ENCODE measurements around the gene SLC7A11.

SLC7A11 gene

GRCh38 chr4:138177278-138177968, 64.7 kb downstream of the SLC7A11 start:
- no peak for ATAC-seq

DNA sequence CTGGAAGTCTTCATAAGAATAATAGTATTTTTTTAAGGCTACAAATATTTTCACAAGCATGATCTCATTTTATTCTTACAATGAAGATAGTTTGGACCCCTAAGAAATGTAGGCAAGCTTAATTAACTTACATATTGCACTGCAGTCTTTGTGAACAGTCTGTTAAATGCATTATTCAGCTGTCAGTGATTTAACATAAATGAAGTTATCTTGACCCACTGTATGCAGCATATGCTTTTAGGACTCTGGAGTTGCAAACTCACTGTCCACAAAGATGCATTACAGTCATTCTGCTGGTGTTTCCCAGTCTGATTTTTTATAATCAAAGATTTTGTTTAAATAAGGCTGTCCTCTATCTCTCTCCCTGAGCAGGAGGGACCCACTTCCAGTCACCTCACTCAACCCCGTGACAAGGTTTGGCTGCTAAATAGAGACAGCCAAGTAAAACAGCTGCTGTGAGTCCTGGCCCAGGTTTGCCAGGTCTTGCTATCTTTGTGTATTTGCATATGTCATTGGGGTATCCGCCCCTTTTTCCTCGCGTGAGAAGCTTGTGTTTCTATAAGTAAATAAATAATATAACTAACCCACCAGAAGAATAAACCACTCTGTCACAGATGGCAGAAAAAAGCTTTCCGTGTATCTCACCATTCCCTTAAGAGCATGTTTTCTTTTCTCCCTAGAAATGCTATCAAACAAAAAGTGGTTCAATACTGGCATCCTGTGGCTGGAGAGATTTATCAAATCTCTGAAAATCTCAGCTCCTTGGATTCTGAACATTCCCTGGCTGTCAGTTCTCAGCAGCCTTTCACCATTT, 67.0 kb downstream of the SLC7A11 start:
- ATAC-seq = no peak
- Mint-ChIP-seq H3K4me3 (no peak overlapping the region), H3K4me1 (no peaks in the 10 kb centered on the region), H3K36me3 (no peaks in the 10 kb centered on the region), H3K27ac (no peak overlapping the region), H3K9me3 (peaks cover 2% of the 10 kb centered on the region), H3K27me3 (no peaks in the 10 kb centered on the region)

More at GRCh38 chr4:138177278-138177968, 64.7 kb downstream of the SLC7A11 start:
- H3K27ac Mint-ChIP-seq = no peak overlapping the region
- no peaks in the 10 kb centered on the region for H3K27me3 Mint-ChIP-seq
- H3K4me3 Mint-ChIP-seq = no peak overlapping the region
- H3K4me1 Mint-ChIP-seq = no peaks in the 10 kb centered on the region
- H3K36me3 Mint-ChIP-seq = no peaks in the 10 kb centered on the region
- peaks cover 2% of the 10 kb centered on the region for H3K9me3 Mint-ChIP-seq

GRCh38 chr4:138164208-138164607, 77.9 kb downstream of the SLC7A11 start:
- Mint-ChIP-seq H3K4me3 (no peak overlapping the region), H3K4me1 (no peaks in the 10 kb centered on the region), H3K36me3 (no peaks in the 10 kb centered on the region), H3K27me3 (peaks cover 1% of the 10 kb centered on the region), H3K27ac (no peak overlapping the region), H3K9me3 (no peaks in the 10 kb centered on the region)
- no peak for ATAC-seq

GRCh38 chr4:138163171-138163570, 79.0 kb downstream of the SLC7A11 start:
- H3K27me3 Mint-ChIP-seq = no peaks in the 10 kb centered on the region
- H3K4me1 Mint-ChIP-seq = no peaks in the 10 kb centered on the region
- no peak for ATAC-seq
- no peak overlapping the region for H3K4me3 Mint-ChIP-seq
- H3K36me3 Mint-ChIP-seq = no peaks in the 10 kb centered on the region
- H3K9me3 Mint-ChIP-seq = no peaks in the 10 kb centered on the region
- H3K27ac Mint-ChIP-seq = no peak overlapping the region

- no peaks in the 10 kb centered on the region for H3K4me1 Mint-ChIP-seq
- H3K4me3 Mint-ChIP-seq = no peak overlapping the region
- no peaks in the 10 kb centered on the region for H3K36me3 Mint-ChIP-seq
- no peak overlapping the region for H3K27ac Mint-ChIP-seq
- H3K9me3 Mint-ChIP-seq = no peaks in the 10 kb centered on the region
- H3K27me3 Mint-ChIP-seq = no peaks in the 10 kb centered on the region
- no peak for ATAC-seq
These were observed 79.9 kb downstream of the SLC7A11 start for GRCh38 chr4:138162259-138162658.

DNA sequence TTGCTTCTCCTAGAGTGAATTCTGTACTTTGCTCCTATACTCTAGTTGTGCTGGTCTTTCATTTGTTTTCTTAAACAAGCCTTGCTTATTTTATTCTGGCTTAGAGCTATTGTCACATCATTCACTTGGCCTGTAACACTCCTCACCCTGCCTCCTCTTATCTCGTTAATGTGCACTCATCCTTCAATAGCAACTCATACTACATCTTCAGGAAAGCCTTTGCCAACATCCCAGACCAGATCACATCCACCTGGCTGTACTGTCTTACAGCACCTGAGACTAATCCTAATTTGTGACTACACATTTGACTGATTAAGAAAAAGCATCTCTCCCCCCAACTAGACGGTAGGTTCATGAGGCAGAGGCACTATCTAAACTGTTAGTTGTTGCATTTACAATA, 80.8 kb downstream of the SLC7A11 start:
- Mint-ChIP-seq H3K9me3 (no peaks in the 10 kb centered on the region), H3K27me3 (no peaks in the 10 kb centered on the region), H3K27ac (no peak overlapping the region), H3K4me1 (no peaks in the 10 kb centered on the region), H3K36me3 (no peaks in the 10 kb centered on the region), H3K4me3 (no peak overlapping the region)
- ATAC-seq = no peak

DNA sequence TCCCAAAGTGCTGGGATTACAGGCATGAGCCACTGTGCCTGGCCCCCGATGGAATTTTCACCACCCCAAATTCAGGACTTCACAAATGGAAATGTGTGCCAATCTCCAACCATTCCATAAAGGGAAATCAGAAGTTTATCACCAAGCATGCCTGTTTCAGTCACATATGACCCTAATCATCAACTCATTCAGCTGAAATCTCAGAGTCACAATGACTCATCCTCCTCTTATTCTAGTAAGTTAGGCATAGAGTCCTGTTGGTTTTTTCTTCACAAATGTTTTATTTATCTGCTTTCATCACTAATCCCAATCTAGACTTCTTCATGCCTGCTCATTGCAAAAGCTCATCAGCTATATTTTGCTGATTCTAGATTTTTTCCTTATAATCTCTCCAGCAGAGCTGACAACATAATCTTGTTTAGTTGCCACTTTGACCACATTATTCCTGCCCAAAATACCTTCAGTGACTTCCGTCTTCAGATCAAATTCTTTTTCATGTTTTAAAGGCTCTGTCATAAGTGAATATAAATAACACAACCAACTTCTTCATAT, 83.3 kb downstream of the SLC7A11 start:
- Mint-ChIP-seq H3K4me1 (no peaks in the 10 kb centered on the region), H3K9me3 (no peaks in the 10 kb centered on the region), H3K36me3 (no peaks in the 10 kb centered on the region), H3K4me3 (no peak overlapping the region), H3K27me3 (no peaks in the 10 kb centered on the region), H3K27ac (no peak overlapping the region)
- no peak for ATAC-seq

GRCh38 chr4:138140879-138141278, 101.3 kb downstream of the SLC7A11 start:
- H3K27me3 Mint-ChIP-seq = no peaks in the 10 kb centered on the region
- H3K4me3 Mint-ChIP-seq = no peak overlapping the region
- H3K36me3 Mint-ChIP-seq = no peaks in the 10 kb centered on the region
- no peaks in the 10 kb centered on the region for H3K9me3 Mint-ChIP-seq
- no peak overlapping the region for H3K27ac Mint-ChIP-seq
- ATAC-seq = no peak
- no peaks in the 10 kb centered on the region for H3K4me1 Mint-ChIP-seq

DNA sequence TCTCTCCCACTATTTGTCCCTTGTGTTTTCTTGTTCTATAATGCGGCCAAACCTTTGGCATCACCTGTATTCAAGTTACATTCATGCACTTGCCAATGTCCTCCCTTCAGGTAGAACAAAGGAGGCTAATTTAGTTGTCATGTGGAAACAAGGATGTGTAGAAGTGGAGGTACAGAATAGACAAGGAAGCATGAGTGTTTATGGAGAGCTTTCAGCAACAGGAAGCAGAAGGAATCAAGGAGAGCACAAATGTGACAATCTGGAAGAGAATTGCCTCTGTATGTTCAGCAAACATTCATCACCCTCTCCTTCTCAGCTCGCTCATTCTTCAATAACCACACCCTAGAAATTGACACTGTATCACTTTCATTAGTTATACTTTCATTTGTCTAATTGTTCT, 103.4 kb downstream of the SLC7A11 start:
- H3K27ac Mint-ChIP-seq = no peak overlapping the region
- ATAC-seq = no peak
- no peaks in the 10 kb centered on the region for H3K27me3 Mint-ChIP-seq
- no peaks in the 10 kb centered on the region for H3K9me3 Mint-ChIP-seq
- no peaks in the 10 kb centered on the region for H3K4me1 Mint-ChIP-seq
- no peaks in the 10 kb centered on the region for H3K36me3 Mint-ChIP-seq
- no peak overlapping the region for H3K4me3 Mint-ChIP-seq

- Mint-ChIP-seq H3K27me3 (no peaks in the 10 kb centered on the region), H3K36me3 (no peaks in the 10 kb centered on the region), H3K9me3 (peaks cover 5% of the 10 kb centered on the region), H3K4me1 (no peaks in the 10 kb centered on the region), H3K27ac (no peak overlapping the region), H3K4me3 (no peak overlapping the region)
- ATAC-seq = no peak
These were observed 106.5 kb downstream of the SLC7A11 start for GRCh38 chr4:138135610-138136009.

GRCh38 chr4:138118270-138118669, 123.9 kb downstream of the SLC7A11 start:
- no peak for ATAC-seq
- Mint-ChIP-seq H3K4me1 (peaks cover 15% of the 10 kb centered on the region), H3K4me3 (no peak overlapping the region), H3K9me3 (peaks cover 12% of the 10 kb centered on the region), H3K36me3 (no peaks in the 10 kb centered on the region), H3K27ac (no peak overlapping the region), H3K27me3 (no peaks in the 10 kb centered on the region)

GRCh38 chr4:138115053-138115452, 127.1 kb downstream of the SLC7A11 start:
- H3K27me3 Mint-ChIP-seq = no peaks in the 10 kb centered on the region
- ATAC-seq = no peak
- H3K4me3 Mint-ChIP-seq = no peak overlapping the region

GRCh38 chr4:138114434-138114833, 127.7 kb downstream of the SLC7A11 start:
- ATAC-seq = peak; percentile 96
- Mint-ChIP-seq H3K9me3 (no peaks in the 10 kb centered on the region), H3K36me3 (no peaks in the 10 kb centered on the region), H3K27ac (peak overlapping the region; percentile 51), H3K4me1 (peaks cover 21% of the 10 kb centered on the region), H3K4me3 (no peak overlapping the region), H3K27me3 (no peaks in the 10 kb centered on the region)

More at GRCh38 chr4:138115053-138115452, 127.1 kb downstream of the SLC7A11 start:
- Mint-ChIP-seq H3K27ac (peak overlapping the region; percentile 51), H3K4me1 (peaks cover 21% of the 10 kb centered on the region), H3K9me3 (no peaks in the 10 kb centered on the region), H3K36me3 (no peaks in the 10 kb centered on the region)
